ENCODE data around the gene NACC1.
A peak's percentile ranks its signal among the peaks of the same experiment; 100 is the strongest.

Gene NACC1

GRCh38 chr19:13118424-13119193 lies 545 bp downstream of the NACC1 start (continued):
- TF ChIP-seq PRDM2 (tag by site-specific recombination; IDR thresholded peaks at IDR 0.05; ENCODE audit: borderline replicate concordance) (no peak), RBAK (tag by site-specific recombination; IDR thresholded peaks at IDR 0.05) (no peak), ZNF785 (tag by site-specific recombination; IDR thresholded peaks at IDR 0.05) (no peak), ZNF548 (tag by site-specific recombination; IDR thresholded peaks at IDR 0.05) (no peak), ZNF558 (tag by site-specific recombination; IDR thresholded peaks at IDR 0.05) (no peak), ZNF639 (tag by site-specific recombination; IDR thresholded peaks at IDR 0.05) (peak; percentile 76), ZFHX2 (tag by site-specific recombination; conservative IDR thresholded peaks at IDR 0.05) (peak; percentile 99), ZNF184 (tag by site-specific recombination; IDR thresholded peaks at IDR 0.05) (no peak), ZNF549 (tag by site-specific recombination; IDR thresholded peaks at IDR 0.05) (no peak), GLI2 (tag by site-specific recombination; IDR thresholded peaks at IDR 0.05; ENCODE audit: borderline replicate concordance, low read depth) (no peak; the same call in 1 of the 2 replicates), FEZF1 (tag by site-specific recombination; IDR thresholded peaks at IDR 0.05) (no peak), ZNF654 (tag by site-specific recombination; IDR thresholded peaks at IDR 0.05; ENCODE audit: low read depth) (no peak), ZNF416 (tag by site-specific recombination; IDR thresholded peaks at IDR 0.05) (no peak), KLF7 (tag by site-specific recombination; IDR thresholded peaks at IDR 0.05; ENCODE audit: borderline replicate concordance) (0 out of 2 replicates have a peak, but pooled peaks have one; percentile 41), ZNF146 (tag by site-specific recombination; IDR thresholded peaks at IDR 0.05) (peak; percentile 2; the same call in 1 of the 2 replicates), ZNF555 (tag by site-specific recombination; conservative IDR thresholded peaks at IDR 0.05) (no peak), ZSCAN5A (tag by site-specific recombination; IDR thresholded peaks at IDR 0.05) (no peak), AEBP2 (tag by site-specific recombination; IDR thresholded peaks at IDR 0.05; ENCODE audit: borderline replicate concordance) (no peak), ZNF26 (tag by site-specific recombination; IDR thresholded peaks at IDR 0.05) (no peak), ZBTB17 (tag by site-specific recombination; IDR thresholded peaks at IDR 0.05) (peak; percentile 67), ZNF544 (tag by site-specific recombination; IDR thresholded peaks at IDR 0.05) (no peak), ZSCAN30 (tag by site-specific recombination; IDR thresholded peaks at IDR 0.05) (no peak), ZNF626 (tag by site-specific recombination; IDR thresholded peaks at IDR 0.05) (no peak), ZNF24 (tag by site-specific recombination; IDR thresholded peaks at IDR 0.05) (0 out of 2 replicates have a peak, but pooled peaks have one; percentile 15), ZNF138 (tag by site-specific recombination; IDR thresholded peaks at IDR 0.05; ENCODE audit: borderline replicate concordance) (no peak), GLI4 (tag by site-specific recombination; IDR thresholded peaks at IDR 0.05) (no peak), ZBTB20 (tag by site-specific recombination; IDR thresholded peaks at IDR 0.05) (no peak; the same call in 1 of the 2 replicates), ZNF202 (tag by site-specific recombination; IDR thresholded peaks at IDR 0.05; ENCODE audit: borderline replicate concordance) (no peak), ZNF155 (tag by site-specific recombination; IDR thresholded peaks at IDR 0.05) (no peak)
